ENCODE results near the gene CYTH4.

CYTH4 gene

GRCh38 chr22:37292641-37293040 is 10.3 kb downstream of the CYTH4 start:
- DNase-seq, result no peak

- no peak for DNase-seq
Observed at GRCh38 chr22:37293172-37293571, 10.9 kb downstream of the CYTH4 start.

GRCh38 chr22:37294747-37295146 is 12.4 kb downstream of the CYTH4 start:
- no peak for DNase-seq

DNA sequence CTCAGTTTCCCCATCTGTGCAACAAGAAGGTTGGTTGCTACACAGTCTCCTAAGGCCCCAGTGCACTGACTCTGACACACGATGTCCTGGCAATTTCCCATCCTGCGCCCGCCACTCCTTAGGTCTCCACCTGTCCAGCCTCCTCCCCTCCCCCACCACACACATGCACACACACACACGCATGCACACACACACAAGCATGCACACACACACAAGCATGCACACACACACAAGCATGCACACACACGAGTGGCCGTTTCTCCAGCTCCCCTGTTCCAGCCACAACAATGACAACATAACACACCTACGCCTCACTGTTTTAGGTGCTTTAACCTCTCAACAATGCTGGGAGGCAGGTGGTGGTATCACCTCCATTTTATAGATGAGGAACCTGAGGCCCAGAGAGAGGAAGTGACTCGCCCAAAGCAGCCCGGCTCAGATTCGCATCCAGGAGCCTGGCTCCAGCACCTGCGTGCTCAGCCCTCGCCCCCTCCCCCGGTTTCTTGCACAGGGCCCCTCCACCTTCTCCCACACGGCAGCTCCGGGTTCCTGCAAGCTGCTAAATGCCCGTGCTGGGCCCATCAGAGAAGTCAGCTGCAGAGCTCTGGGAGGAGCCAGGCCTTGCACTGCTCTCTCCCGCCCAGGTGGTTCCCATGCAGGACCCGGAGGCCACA is 13.0 kb downstream of the CYTH4 start:
- DNase-seq, result no peak

DNA sequence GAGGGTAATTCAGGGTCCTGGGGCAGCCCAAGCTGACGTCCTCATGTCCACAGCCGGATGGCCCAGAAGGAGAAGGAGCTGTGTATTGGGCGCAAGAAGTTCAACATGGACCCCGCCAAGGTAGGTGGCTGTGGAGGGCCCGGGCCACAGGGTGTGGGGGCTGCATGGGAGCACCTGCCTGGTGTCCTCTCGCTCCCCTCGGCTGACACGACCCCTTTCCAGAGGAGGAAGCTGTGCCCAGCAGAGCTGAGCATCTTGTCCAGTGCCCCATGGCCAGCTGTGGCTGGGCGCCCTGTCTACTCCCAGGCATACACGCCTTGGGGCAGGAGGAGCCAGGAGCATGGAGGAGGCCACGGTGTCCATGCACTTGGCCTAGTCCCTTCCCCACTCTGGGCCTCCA is 13.6 kb downstream of the CYTH4 start:
- DNase-seq, result no peak

DNA sequence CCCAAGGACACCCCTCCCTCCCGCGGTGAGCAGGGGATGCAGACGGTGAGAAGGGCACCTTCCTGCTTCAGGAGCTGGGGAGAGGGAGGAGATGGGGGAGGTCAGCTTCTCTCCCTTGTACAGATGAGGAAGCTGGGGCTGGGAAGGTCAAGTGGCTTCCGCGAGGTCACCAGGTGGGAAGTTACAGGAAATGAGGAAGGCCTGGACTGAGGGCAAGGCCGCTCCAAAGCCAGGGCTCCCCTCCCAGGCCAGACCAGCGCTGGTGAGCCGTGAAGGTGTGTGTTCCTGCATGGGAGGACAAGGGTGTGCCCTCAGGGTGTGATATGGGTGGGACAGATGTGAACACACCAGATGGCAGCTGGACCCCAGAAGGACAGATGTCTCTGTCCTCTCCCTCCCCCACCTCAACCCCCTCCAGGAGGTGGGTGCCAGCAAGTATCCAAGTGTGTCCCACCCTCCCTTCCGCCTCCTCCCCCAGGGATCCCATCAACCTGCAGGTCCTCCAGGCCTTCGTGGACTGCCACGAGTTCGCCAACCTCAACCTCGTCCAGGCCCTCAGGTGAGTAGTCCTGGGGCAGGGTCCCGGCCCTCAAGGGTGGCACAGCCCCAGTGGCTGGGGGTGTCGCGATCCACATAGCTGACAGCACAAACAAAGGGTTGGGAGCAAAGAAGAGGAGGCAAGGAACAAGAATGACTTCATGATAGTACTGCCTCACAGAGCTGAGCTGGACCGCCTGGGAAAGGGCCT is 16.6 kb downstream of the CYTH4 start:
- no peak for DNase-seq

DNA sequence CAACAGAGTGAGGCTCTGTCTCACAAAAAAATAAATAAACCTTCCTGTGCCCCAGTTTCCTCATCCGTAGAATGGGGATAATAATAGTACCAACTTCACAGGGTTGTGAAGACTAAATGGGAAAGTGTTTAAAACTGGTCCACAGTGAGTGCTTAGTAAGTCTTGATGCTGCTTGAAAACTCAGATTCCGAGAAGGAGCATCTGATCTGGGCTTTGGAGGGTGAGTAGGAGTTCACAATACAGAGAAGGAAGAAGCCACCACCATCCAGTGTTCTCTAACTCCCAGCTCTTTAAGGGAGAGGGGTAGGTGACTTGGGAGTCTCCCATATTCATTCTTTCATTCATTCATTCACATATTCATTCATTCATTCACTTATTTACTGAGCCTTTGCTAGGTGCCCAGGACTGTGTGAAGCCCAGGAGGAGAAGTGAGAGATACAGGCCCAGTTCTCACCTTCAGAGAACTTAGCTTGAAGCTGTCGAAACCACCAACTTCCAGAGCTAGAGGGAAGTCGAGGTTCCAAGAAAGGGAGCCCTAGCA is 17.7 kb downstream of the CYTH4 start:
- no peak for DNase-seq

DNA sequence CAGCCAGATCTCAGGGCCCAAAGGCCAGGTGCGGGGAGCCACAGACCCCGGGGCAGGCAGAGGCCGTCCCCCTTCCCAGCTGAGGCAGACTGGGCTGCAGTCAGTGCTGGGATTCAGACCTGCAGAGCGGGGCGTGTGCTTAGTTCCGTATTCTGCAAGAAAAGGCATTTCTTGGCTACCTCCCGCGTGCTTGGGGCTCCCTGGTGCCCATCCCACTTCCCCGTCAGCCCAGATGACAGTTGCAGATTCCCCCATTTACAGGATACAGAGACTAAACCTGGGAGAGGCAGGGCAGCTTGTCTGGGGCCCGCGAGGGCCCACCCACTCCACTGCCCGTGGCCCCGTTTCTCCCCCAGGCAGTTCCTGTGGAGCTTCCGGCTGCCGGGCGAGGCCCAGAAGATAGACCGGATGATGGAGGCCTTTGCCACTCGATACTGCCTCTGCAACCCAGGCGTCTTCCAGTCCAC is 18.3 kb downstream of the CYTH4 start:
- DNase-seq, result peak; percentile 53

GRCh38 chr22:37301144-37301830 is 19.0 kb downstream of the CYTH4 start:
- DNase-seq, result no peak

DNA sequence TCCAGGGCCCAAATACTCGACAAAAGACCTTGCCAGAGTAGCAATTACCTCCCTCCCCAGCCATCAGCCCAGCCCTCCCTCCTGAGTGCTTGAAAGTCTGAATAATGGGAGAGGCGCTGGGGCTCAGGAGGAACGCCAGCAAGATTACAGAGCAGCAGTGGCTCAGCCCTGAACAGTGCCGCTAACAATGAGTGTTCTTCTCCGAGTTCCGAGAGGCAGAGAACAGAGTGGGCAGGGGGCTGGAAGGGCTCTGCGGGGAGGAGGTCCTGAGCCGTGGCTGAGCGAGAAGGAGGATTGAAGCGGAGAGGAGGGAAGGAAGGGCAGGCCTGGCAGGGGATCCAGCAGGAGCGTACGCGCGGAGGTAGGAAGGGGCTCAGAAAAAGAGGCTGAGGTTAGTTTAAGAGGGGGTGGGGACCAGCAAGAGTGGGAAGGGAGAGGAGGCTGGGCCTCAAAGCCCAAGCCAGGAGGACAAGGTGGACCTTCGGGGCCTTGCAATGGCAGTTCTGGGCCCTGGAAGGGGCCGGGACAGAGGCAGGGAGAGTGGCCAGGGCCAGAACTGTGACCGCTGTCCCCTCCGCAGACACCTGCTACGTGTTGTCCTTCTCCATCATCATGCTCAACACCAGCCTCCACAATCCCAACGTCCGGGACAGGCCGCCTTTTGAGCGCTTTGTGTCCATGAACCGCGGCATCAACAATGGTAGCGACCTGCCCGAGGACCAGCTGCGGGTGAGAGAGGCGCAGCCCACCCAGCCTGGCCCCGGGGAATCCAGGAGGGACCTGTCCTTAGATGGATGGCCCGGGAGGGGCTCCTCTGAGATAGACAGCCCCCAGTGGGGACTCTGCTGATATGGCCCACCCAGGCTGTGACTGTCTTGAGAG is 20.6 kb downstream of the CYTH4 start:
- DNase-seq, result no peak

- DNase-seq, result no peak
Observed at GRCh38 chr22:37303821-37304274, 21.5 kb downstream of the CYTH4 start.

DNA sequence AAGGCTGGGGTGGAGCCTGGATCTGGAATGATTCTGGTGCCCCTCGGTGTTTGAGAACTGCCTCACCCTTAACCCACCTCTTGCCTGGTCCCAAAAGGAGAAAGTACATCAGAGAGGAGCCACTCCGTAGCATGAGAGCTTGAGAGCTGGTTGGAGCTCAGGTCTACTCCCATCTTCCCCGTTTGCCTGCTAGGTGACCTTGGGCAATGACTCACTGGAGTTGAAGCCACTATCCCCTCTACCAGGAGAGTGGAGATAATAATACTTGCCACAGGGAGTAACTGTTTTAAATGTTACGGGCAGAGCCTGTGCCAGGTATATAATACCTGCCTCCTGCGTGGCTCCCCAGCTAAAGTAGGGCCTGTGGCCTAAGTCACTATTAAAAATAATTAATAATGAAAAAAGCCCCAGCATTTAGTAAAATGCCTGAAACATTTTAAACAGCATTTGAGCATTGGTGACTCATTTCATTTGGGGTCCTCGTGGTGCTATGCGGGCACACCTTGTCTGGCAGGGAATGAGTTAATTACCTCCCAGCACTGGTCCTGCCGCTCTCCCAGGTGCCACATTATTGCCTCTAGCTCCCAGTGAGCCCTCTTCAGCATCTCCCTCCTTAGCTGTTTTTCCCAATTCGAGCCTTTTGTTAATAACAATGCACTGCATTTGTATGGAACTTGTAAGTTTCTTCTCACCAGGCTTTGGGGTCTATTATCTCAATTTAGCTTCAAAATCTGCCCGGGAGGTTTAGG is 22.5 kb downstream of the CYTH4 start:
- no peak for DNase-seq

DNA sequence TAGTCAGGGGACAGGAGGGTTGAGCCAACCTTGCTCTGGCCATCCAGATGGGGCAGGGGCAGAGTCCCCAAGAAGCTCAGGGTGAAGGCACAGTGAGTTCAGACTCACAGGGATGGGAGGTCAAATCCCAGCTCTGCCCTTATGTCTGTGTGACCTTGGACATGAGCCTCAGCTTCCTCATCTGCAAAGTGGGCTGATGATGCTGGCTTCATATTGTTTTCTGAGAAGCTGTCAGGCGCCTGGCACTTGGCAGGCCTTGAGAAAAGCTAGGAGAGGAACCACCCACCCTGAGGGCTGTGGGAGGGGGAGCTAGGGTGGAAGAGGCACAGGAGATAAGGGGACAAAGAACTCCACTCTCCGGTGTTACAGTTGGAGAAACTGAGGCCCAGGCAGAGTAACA is 23.6 kb downstream of the CYTH4 start:
- DNase-seq, result no peak

GRCh38 chr22:37306494-37306829 is 24.2 kb downstream of the CYTH4 start:
- DNase-seq, result no peak

- no peak for DNase-seq
Observed at GRCh38 chr22:37308385-37309200, 26.3 kb downstream of the CYTH4 start.

DNA sequence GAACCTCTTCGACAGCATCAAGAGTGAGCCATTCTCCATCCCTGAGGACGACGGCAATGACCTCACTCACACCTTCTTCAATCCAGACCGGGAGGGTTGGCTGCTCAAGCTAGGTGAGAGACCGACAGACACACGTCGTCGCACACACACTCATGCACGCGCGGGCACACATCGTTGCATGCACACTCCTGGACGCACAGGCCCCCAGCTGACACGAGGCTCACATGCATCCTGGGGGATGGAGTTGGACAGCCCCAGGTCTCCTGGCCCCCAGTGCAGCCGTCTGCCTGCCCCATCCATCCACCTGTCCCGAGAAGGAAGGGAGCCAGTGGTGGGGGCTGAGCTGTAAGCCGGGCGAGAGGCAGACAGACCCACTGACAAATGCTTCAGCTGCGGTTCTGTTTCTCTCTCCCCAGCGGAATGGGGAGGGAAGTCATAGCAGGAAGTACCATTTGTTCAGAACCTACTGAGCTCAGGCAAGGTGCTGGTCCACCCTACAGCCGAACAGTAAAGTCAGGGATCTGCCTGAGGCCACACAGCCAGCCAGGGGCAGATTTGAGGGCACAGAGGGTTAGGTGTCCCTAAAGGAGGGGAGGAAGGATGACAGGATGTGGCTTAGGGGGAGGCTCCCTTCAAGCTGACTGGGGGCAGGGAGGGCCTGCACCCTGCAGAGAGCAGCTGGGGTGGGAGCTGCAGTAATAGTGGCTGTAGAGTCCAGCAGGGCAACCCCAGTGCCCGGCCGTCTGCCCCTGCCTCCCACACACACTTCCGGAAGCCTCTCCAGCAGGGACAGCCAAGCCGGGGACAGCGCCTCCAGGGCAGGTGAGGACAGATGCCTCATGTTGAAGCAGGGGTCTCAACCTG is 27.1 kb downstream of the CYTH4 start:
- peak; percentile 62 for DNase-seq

DNA sequence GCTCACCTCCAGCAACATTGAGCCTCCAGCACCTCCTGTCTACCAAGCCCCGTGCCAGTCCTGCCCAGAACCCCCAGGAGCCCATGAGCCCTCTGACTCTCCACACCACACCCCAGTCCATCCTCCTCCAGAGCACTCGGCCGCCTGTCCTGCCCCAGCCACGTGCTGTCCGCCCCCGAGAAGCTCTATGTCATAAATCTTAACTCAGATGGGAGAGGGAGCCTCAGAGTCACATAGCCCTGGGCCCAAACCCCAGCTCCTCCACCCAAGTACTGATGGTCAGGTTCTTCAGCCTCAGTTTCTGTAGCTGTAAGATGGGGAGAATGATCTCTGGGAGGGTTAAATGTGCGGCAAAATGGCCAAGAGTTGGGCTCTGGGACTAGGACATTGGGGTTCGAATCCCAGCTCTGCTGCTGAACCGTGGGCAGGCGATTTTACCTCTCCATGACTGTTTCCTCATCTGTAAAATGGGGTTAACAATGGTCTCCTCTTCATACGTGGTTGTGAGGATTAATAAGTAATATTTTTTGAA is 27.8 kb downstream of the CYTH4 start:
- DNase-seq, result no peak

- DNase-seq, result no peak
Observed at GRCh38 chr22:37310815-37311595, 28.7 kb downstream of the CYTH4 start.

DNA sequence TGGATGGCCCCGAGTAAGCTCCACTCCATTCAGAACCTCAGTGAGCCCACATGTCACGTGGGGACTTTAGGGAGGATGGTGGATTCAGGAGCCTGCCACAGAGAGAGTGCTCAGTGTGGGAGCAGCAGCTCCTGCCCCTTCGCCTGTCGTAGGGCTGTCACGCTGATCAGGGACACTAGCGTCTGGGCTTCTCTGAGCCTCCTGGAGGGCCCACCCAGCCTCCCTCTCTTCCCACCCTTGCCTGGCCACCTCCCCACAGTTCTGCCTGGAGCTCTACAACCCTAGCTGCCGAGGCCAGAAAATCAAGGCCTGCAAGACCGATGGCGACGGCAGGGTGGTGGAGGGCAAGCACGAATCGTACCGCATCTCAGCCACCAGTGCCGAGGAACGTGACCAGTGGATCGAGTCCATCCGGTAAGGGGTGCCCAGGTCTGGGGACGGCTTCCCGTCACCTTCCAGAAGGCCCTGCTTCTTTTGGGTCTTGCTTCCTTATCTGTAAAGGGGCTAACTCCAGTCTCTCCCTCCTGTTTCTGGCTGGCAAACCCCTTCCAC is 29.5 kb downstream of the CYTH4 start:
- DNase-seq, result no peak

Data from CD4-positive, alpha-beta T cell treated with Interleukin-21 for 1 hour (primary cell).